Measurements from ENCODE around the gene ADAMTSL1.

GRCh38 chr9:18755263-18755662, 281.3 kb downstream of the ADAMTSL1 start:
- TF ChIP-seq CTCF (IDR thresholded peaks at IDR 0.05): no peak
- no peak for TF ChIP-seq POLR2A (IDR thresholded peaks at IDR 0.05)
- no peak for TF ChIP-seq POLR2AphosphoS5 (IDR thresholded peaks at IDR 0.05)
- no peak for TF ChIP-seq EP300 (IDR thresholded peaks at IDR 0.05)

All from stomach (tissue), 4 donors.